RWPE2 (cell line): Measurements from ENCODE around the gene CDK8.
A peak's percentile ranks its signal among the peaks of the same experiment; 100 is the strongest.
"Not testable (repeated sequence)": the region's sequence is repeated elsewhere in the genome, so short reads cannot be mapped to it uniquely, and the experiment has no call there.

Experiments
- ATAC-seq: fragments of 200-7000 bp; cut with Tn5 transposase; 3 replicates; pipeline ENCODE4 v1.9.1; 2021; ENCODE audit warnings: low read depth
- DNase-seq: peaks from one replicate; pipeline ENCODE4 v3.0.0-alpha.2; 2020; ENCODE audit warnings: low spot score
- H3K27ac ChIP-seq: fragments of 450-650 bp; 2 replicates; pipeline ENCODE4 v1.5.1; 2017; ENCODE audit warnings: mild to moderate bottlenecking; ENCODE audit not compliant: poor library complexity, severe bottlenecking
- H3K27me3 ChIP-seq: fragments of 250-450 bp; sonication (Bioruptor Pico); 2 replicates; pipeline ENCODE4 v1.5.1; 2021; ENCODE audit warnings: mild to moderate bottlenecking, moderate library complexity; ENCODE audit not compliant: insufficient read depth, poor library complexity, severe bottlenecking
- H3K36me3 ChIP-seq: fragments of 250-450 bp; sonication (Bioruptor Pico); 2 replicates; pipeline ENCODE4 v1.5.1; 2020; ENCODE audit warnings: low read depth, mild to moderate bottlenecking, moderate library complexity
- H3K4me1 ChIP-seq: fragments of 250-450 bp; sonication (Bioruptor Pico); 2 replicates; pipeline ENCODE4 v1.5.1; 2021; ENCODE audit warnings: mild to moderate bottlenecking, moderate library complexity; ENCODE audit not compliant: insufficient read depth, poor library complexity, severe bottlenecking
- H3K4me3 ChIP-seq: fragments of 250-450 bp; sonication (Bioruptor Pico); 2 replicates; pipeline ENCODE4 v1.5.1; 2021; ENCODE audit warnings: mild to moderate bottlenecking, moderate library complexity; ENCODE audit not compliant: severe bottlenecking
- H3K9me3 ChIP-seq: fragments of 250-450 bp; sonication (Bioruptor Pico); 2 replicates; pipeline ENCODE4 v1.5.1; 2021; ENCODE audit warnings: mild to moderate bottlenecking, moderate library complexity; ENCODE audit not compliant: severe bottlenecking
- CTCF ChIP-seq: fragments of 450-650 bp; IDR thresholded peaks from one replicate; pipeline ENCODE4 v1.5.1; 2017; ENCODE audit warnings: mild to moderate bottlenecking, moderate library complexity; ENCODE audit not compliant: poor library complexity, severe bottlenecking

CDK8 gene

GRCh38 chr13:26247608-26248007, 6.3 kb upstream of the CDK8 start:
- no peak for DNase-seq
- Histone ChIP-seq H3K27me3 (no peaks in the 10 kb centered on the region), H3K9me3 (no peaks in the 10 kb centered on the region), H3K4me3 (no peak overlapping the region), H3K36me3 (no peaks in the 10 kb centered on the region), H3K27ac (no peak overlapping the region), H3K4me1 (no peaks in the 10 kb centered on the region)
- no peak for TF ChIP-seq CTCF
- ATAC-seq: no peak

GRCh38 chr13:26249551-26249950, 4.4 kb upstream of the CDK8 start:
- Histone ChIP-seq H3K4me1 (no peaks in the 10 kb centered on the region), H3K27ac (no peak overlapping the region), H3K9me3 (no peaks in the 10 kb centered on the region), H3K4me3 (no peak overlapping the region), H3K36me3 (no peaks in the 10 kb centered on the region), H3K27me3 (no peaks in the 10 kb centered on the region)
- DNase-seq: no peak
- ATAC-seq: no peak
- no peak for TF ChIP-seq CTCF

- not testable (repeated sequence) for ATAC-seq, H3K9me3 ChIP-seq, DNase-seq, H3K4me3 ChIP-seq, H3K27me3 ChIP-seq, H3K36me3 ChIP-seq, H3K27ac ChIP-seq
- peaks cover 12% of the 10 kb centered on the region for H3K4me1 ChIP-seq
Observed at GRCh38 chr13:26252006-26252405, 1.9 kb upstream of the CDK8 start.

GRCh38 chr13:26253262-26253786, 605 bp upstream of the CDK8 start:
- no peak for TF ChIP-seq CTCF
- DNase-seq (no peak), ATAC-seq (no peak)
- Histone ChIP-seq H3K4me3 (peak overlapping the region; percentile 96), H3K4me1 (peaks cover 13% of the 10 kb centered on the region), H3K27ac (peak overlapping the region; percentile 49), H3K27me3 (no peaks in the 10 kb centered on the region), H3K36me3 (no peaks in the 10 kb centered on the region), H3K9me3 (no peaks in the 10 kb centered on the region)

- no peaks in the 10 kb centered on the region for H3K36me3 ChIP-seq
- H3K27ac ChIP-seq: peak overlapping the region; percentile 49
- H3K27me3 ChIP-seq: no peaks in the 10 kb centered on the region
- ATAC-seq (peak; percentile 65), DNase-seq (peak; percentile 53)
- TF ChIP-seq CTCF: no peak
- no peaks in the 10 kb centered on the region for H3K9me3 ChIP-seq
- peak overlapping the region; percentile 96 for H3K4me3 ChIP-seq
- peaks cover 13% of the 10 kb centered on the region for H3K4me1 ChIP-seq
Observed at GRCh38 chr13:26254583-26255111, 718 bp downstream of the CDK8 start.
